IPS-NIHi11 (cell line): ENCODE data around the gene ARID2.

Source experiments
- DNase-seq: peaks from one replicate; pipeline ENCODE4 v3.0.0; 2012; ENCODE audit warnings: mixed read lengths, low spot score

The ARID2 gene, protein sequence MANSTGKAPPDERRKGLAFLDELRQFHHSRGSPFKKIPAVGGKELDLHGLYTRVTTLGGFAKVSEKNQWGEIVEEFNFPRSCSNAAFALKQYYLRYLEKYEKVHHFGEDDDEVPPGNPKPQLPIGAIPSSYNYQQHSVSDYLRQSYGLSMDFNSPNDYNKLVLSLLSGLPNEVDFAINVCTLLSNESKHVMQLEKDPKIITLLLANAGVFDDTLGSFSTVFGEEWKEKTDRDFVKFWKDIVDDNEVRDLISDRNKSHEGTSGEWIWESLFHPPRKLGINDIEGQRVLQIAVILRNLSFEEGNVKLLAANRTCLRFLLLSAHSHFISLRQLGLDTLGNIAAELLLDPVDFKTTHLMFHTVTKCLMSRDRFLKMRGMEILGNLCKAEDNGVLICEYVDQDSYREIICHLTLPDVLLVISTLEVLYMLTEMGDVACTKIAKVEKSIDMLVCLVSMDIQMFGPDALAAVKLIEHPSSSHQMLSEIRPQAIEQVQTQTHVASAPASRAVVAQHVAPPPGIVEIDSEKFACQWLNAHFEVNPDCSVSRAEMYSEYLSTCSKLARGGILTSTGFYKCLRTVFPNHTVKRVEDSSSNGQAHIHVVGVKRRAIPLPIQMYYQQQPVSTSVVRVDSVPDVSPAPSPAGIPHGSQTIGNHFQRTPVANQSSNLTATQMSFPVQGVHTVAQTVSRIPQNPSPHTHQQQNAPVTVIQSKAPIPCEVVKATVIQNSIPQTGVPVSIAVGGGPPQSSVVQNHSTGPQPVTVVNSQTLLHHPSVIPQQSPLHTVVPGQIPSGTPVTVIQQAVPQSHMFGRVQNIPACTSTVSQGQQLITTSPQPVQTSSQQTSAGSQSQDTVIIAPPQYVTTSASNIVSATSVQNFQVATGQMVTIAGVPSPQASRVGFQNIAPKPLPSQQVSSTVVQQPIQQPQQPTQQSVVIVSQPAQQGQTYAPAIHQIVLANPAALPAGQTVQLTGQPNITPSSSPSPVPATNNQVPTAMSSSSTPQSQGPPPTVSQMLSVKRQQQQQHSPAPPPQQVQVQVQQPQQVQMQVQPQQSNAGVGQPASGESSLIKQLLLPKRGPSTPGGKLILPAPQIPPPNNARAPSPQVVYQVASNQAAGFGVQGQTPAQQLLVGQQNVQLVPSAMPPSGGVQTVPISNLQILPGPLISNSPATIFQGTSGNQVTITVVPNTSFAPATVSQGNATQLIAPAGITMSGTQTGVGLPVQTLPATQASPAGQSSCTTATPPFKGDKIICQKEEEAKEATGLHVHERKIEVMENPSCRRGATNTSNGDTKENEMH (N-terminal part only)

GRCh38 chr12:45729233-45730083 is at the start of gene ARID2:
Gene ARID2 (plus strand): TSS chr12:45729706. CDS start chr12:45729837, 131 bp downstream.
- DNase-seq, result peak; percentile 30

- DNase-seq, result no peak
Observed at GRCh38 chr12:45680362-45680761, 49.1 kb upstream of the ARID2 start.

GRCh38 chr12:45681465-45681864 is 48.0 kb upstream of the ARID2 start:
- DNase-seq, result no peak

DNA sequence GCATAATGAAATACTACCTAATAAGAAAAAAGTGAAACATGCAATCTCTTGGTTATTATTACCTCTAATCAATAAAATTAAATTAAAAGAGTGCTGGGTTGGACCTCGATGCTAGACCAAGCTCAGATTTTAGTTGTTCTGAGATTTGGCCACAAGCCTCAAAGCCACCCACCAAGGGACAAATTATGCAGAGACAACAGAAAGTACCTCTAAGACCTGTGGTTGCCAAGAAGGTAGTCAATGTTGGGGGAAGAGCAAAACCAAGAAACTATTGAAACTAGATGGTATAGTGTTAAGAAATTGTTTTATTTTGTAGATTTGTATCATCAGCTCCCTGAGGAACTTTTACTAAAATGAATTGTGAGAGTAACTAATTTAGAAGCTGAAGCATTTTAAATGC is 43.8 kb upstream of the ARID2 start:
- no peak for DNase-seq

- no peak for DNase-seq
Observed at GRCh38 chr12:45687081-45688015, 42.2 kb upstream of the ARID2 start.

DNA sequence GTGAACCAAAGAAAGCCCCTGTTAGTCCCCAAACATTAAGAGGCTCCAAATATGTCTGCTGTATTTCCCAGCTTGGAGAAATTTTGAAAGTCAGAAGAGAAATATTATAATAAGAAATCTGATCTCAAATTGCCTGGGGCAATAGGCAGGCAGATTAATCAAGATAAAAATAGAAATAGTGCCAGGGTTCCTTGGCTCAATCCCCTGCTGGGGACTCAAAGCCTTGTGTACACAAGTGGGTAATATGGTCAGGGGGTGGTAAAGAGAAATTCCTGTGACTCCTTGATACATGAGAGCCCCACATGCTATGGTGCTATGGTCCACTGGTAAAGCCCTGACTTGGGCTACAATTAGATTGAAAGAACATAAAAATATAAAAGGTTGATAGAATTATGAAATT is 41.3 kb upstream of the ARID2 start:
- no peak for DNase-seq

DNA sequence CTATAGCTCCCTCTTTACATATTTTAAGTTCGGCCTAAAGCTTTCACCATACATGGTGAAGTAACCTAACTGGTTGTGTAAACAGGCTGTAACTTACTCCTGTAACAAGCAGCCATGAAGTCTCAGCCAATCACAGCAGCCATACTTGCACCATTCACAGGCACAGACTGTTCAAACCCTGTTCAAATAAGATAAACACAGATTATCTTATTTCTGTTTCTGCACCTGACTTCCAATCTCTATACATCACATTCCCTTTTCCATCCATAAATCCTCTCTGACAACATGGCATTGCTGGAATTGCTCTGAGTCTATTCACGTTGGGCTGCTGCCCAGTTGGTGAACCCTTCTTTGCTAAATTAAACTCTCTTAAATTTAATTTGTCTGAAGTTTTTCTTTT is 34.5 kb upstream of the ARID2 start:
- no peak for DNase-seq

DNA sequence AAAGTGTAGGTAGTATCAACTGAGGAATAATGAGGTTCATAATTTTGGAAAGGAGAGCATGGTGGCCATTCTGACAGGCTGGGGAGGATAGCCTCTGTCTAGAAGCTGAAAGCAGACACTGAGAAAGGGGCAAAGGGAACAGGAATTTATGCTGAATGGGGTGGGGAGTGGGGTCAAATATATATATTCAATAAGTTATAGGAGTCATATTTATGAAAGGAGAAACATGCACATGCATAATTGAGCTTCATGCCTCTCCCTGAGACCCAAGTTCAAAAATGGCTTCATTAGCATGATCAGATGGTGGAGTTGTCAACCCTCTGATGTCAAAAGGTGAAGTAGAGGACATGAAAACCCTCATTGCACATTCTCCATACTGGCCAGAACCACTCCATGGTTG is 33.9 kb upstream of the ARID2 start:
- no peak for DNase-seq

- no peak for DNase-seq
Observed at GRCh38 chr12:45696049-45696448, 33.5 kb upstream of the ARID2 start.

DNA sequence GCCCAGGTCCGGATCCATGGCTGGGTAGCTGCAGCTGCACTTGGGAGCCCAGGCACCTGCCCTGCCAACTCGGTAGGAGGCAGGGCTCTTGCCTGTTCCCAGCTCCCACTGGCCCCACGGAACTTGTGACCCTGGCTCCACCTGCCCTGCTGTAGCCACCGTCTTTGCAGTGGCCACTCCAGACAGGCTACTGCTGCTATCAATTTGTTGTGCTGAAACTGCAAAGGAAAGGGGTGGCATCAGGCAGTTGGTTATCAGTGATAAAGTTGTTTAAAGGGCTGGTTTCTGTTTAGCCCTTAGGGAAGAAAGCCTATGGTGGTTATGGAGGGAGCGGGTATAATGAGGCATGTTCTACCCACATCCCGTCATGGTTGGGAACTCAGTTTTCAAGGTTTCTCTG is 32.1 kb upstream of the ARID2 start:
- no peak for DNase-seq

DNA sequence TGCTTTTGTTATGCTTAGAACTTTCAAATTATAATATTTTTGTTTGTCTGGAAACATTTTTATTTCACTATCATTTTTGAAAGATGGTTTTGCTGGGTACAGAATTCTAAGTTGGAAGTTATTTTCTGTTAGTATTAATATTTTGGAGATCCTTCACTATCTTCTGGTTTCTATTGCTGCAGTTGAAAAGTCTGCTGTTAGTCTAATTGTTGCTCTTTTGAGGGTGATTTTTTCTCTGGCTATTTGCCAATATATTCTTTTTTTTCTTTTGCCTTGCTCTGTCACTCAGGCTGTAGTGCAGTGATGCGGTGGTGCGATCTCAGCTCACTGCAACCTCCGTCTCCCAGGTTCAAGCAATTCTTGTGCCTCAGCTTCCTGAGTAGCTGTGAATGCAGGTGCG is 28.2 kb upstream of the ARID2 start:
- DNase-seq, result no peak

DNA sequence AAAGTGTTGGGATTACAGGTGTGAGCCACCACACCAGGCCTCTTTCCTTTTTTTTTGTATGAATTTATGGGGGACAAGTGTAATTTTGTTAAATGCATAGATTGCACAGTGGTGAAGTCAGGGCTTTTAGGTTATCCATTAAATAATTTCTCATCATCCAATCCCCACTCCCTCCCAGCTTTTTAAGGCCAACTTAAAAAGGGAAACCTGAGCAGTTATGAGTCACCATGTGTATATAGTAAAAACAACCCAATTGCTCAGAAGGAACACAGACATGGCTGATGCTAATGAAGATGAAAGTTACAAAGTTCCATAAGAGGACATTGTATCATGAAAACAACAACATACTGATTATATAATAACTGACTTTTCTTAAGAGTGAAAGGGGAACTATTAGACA is 25.6 kb upstream of the ARID2 start:
- no peak for DNase-seq

- DNase-seq, result no peak
Observed at GRCh38 chr12:45704968-45705367, 24.5 kb upstream of the ARID2 start.

GRCh38 chr12:45705404-45705803 is 24.1 kb upstream of the ARID2 start:
- DNase-seq, result no peak

DNA sequence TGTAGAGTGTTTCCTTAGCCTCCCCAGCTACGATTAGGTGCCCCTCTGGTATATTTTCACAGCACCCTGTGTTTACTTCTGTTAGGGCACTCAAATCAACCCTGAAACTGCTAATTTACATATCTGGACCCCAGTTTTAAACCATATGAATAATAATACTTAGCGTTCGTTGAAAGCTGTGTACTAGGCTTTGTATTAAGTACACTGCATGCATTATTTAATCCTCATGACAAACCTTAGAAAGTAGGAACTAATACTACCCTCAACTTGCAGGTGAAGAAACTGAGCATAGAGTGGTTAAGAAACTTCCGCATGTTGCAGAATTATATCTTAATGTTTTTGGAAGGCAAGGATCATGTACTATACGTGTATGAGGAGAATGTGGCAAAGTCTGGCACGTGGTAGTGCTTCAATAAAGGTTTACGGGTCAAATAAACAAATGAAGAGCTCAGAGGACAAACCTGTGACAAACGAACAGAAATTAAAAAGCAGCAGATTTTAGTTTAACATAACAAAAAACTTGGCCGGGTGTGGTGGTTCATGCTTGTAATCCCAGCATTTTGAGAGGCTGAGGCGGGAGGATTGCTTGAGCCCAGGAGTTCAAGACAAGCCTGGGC is 22.2 kb upstream of the ARID2 start:
- no peak for DNase-seq

- DNase-seq, result no peak
Observed at GRCh38 chr12:45708363-45708762, 21.1 kb upstream of the ARID2 start.

- no peak for DNase-seq
Observed at GRCh38 chr12:45708901-45709300, 20.6 kb upstream of the ARID2 start.

- no peak for DNase-seq
Observed at GRCh38 chr12:45712319-45712718, 17.2 kb upstream of the ARID2 start.

- DNase-seq, result no peak
Observed at GRCh38 chr12:45713078-45713477, 16.4 kb upstream of the ARID2 start.

- no peak for DNase-seq
Observed at GRCh38 chr12:45718306-45718705, 11.2 kb upstream of the ARID2 start.
